ENCODE measurements around the gene FGD5. TPM values are rescaled to one million over a fixed set of nuclear protein-coding genes. Genes with fewer than 3 reads are reported as not detected.

FGD5 gene
- total RNA-seq, 3 donors from 2014 or later (not counting 1 experiment from before 2014, with no cell fraction given) = not detected

DNA sequence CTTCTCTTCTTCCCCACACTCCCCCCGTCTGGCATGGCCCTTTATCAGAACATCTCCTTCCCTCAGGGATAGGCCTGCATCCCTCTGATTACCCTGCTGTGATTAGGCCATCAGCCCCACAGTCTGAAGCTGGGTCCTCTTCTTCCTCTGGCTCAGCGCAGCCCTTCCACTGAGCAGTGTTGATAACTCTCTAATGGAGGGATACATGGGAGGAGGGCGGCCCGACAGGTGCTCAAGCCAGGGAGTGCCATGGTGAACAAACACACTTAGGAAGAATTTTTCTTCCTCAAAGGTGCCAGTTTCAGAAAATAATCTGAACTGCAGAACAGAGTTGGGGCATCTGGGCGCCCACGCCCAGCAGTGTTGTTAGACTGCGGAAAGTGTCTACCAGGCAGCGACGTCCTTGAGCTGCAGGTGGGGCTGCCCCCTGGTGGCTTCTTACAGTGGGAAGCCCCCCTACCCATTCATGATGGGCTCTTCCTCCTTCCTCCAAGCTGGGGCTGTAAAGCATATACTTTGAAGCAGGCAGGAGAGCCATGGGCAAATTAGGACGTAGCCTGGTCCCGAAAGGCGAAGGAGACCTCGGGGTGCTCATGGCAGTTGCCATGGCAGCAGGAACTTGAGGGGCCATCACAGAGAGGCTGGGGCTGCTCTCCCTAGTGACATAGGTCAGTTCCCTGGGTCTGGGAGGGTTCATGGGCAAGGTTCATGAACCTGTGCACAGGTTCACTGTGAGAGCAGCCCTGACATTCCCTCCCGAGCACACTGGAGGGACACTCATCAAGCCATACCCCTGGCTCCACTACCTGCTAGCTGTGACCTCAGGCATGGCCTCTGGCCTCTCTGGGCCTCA, 95.4 kb downstream of the FGD5 start:
- H3K27ac Mint-ChIP-seq = no peak overlapping the region
- DNase-seq (no peak), ATAC-seq (no peak)
- no peaks in the 10 kb centered on the region for H3K36me3 Mint-ChIP-seq
- H3K27me3 Mint-ChIP-seq (ENCODE audit: low read depth in 2 of 2) = peaks cover 6 to 12% of the 10 kb centered on the region in 2 donors
- WGBS (ENCODE audit: insufficient coverage) = 88% methylated on average over 14 of the region's 14 CpGs
- H3K4me3 Mint-ChIP-seq = no peak overlapping the region
- no peaks in the 10 kb centered on the region for H3K4me1 Mint-ChIP-seq
- Histone ChIP-seq H3K4me1 (ENCODE audit: control insufficient read depth, insufficient read depth, low read length) (no peaks in the 10 kb centered on the region), H3K9me3 (ENCODE audit: control insufficient read depth, insufficient read depth, low read length) (no peaks in the 10 kb centered on the region), H3K27ac (ENCODE audit: low read length) (no peak overlapping the region), H3K36me3 (ENCODE audit: control insufficient read depth, insufficient read depth, low read length) (no peaks in the 10 kb centered on the region), H3K27me3 (ENCODE audit: control insufficient read depth, insufficient read depth, low read length) (no peaks in the 10 kb centered on the region), H3K4me3 (ENCODE audit: low read length) (no peak overlapping the region)
- no peaks in the 10 kb centered on the region for H3K9me3 Mint-ChIP-seq
- TF ChIP-seq, protein P1, sequence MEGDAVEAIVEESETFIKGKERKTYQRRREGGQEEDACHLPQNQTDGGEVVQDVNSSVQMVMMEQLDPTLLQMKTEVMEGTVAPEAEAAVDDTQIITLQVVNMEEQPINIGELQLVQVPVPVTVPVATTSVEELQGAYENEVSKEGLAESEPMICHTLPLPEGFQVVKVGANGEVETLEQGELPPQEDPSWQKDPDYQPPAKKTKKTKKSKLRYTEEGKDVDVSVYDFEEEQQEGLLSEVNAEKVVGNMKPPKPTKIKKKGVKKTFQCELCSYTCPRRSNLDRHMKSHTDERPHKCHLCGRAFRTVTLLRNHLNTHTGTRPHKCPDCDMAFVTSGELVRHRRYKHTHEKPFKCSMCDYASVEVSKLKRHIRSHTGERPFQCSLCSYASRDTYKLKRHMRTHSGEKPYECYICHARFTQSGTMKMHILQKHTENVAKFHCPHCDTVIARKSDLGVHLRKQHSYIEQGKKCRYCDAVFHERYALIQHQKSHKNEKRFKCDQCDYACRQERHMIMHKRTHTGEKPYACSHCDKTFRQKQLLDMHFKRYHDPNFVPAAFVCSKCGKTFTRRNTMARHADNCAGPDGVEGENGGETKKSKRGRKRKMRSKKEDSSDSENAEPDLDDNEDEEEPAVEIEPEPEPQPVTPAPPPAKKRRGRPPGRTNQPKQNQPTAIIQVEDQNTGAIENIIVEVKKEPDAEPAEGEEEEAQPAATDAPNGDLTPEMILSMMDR (IDR thresholded peaks at IDR 0.05) = no peak
- intact Hi-C loops (cut with micrococcal nuclease) = no loop called here

DNA sequence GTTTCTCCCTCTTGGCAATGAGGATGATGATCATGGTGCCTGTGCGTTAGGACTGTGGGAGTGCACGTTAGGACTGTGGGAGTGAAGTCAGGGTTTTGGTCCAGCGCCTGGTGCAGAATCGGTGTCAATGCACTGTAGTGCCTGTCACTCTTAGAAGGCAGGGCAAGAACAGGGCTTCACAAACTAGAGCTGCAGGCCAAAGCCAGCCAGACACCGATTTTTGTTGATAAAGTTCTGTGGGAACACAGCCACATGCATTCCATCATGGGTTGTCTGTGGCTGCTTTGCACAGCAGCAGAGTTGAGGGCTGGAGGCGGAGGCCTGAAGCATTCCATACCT, 96.0 kb downstream of the FGD5 start:
- TF ChIP-seq, protein P1 (IDR thresholded peaks at IDR 0.05) = no peak
- Histone ChIP-seq H3K36me3 (ENCODE audit: control insufficient read depth, insufficient read depth, low read length) (no peaks in the 10 kb centered on the region), H3K27me3 (ENCODE audit: control insufficient read depth, insufficient read depth, low read length) (no peaks in the 10 kb centered on the region), H3K4me1 (ENCODE audit: control insufficient read depth, insufficient read depth, low read length) (no peaks in the 10 kb centered on the region), H3K9me3 (ENCODE audit: control insufficient read depth, insufficient read depth, low read length) (no peaks in the 10 kb centered on the region), H3K4me3 (ENCODE audit: low read length) (no peak overlapping the region), H3K27ac (ENCODE audit: low read length) (no peak overlapping the region)
- Mint-ChIP-seq H3K4me1 (no peaks in the 10 kb centered on the region), H3K4me3 (no peak overlapping the region), H3K27me3 (ENCODE audit: low read depth in 2 of 2) (peaks cover 6 to 12% of the 10 kb centered on the region in 2 donors), H3K36me3 (no peaks in the 10 kb centered on the region), H3K27ac (no peak overlapping the region), H3K9me3 (no peaks in the 10 kb centered on the region)
- no peak for ATAC-seq
- WGBS (ENCODE audit: insufficient coverage) = 86% methylated on average over 6 of the region's 6 CpGs
- DNase-seq = no peak
- intact Hi-C loops (cut with micrococcal nuclease) = no loop called here

DNA sequence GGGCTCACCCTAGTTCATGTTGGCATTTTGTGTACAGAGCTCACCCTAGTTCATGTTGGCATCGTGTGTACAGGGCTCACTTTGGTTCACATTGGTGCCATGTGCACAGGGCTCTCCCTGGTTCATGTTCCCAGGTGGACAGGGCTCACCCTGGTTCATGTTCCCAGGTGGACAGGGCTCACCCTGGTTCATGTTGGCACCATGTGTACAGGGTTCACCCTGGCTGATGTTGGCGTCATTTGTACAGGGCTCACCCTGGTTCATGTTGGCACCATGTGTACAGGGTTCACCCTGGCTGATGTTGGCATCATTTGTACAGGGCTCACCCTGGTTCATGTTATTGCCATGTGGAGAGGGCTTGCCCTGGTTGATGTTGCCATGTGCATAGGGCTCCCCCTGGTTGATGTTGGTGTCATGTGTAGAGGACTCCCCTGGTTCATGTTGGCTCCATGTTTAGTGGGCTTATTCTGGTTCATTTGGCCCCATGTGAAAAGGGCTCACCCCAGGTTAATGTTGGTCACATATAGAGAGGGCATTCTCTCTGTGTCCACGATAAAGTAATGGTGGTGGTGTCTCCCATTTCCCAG, 97.0 kb downstream of the FGD5 start:
- Histone ChIP-seq H3K4me1 (ENCODE audit: control insufficient read depth, insufficient read depth, low read length) (no peaks in the 10 kb centered on the region), H3K36me3 (ENCODE audit: control insufficient read depth, insufficient read depth, low read length) (no peaks in the 10 kb centered on the region), H3K27ac (ENCODE audit: low read length) (no peak overlapping the region), H3K4me3 (ENCODE audit: low read length) (no peak overlapping the region), H3K27me3 (ENCODE audit: control insufficient read depth, insufficient read depth, low read length) (no peaks in the 10 kb centered on the region), H3K9me3 (ENCODE audit: control insufficient read depth, insufficient read depth, low read length) (no peaks in the 10 kb centered on the region)
- H3K9me3 Mint-ChIP-seq = no peaks in the 10 kb centered on the region
- peaks cover 6 to 12% of the 10 kb centered on the region in 2 donors for H3K27me3 Mint-ChIP-seq (ENCODE audit: low read depth in 2 of 2)
- no peak overlapping the region for H3K27ac Mint-ChIP-seq
- H3K4me3 Mint-ChIP-seq = no peak overlapping the region
- H3K36me3 Mint-ChIP-seq = no peaks in the 10 kb centered on the region
- TF ChIP-seq, protein P1 (IDR thresholded peaks at IDR 0.05) = no peak
- ATAC-seq (peak in 2 of 3 donors; percentile 24 to 38), DNase-seq (peak in 1 of 2 donors; percentile 56)
- H3K4me1 Mint-ChIP-seq = peaks cover 0 to 3% of the 10 kb centered on the region in 2 donors
- intact Hi-C loops (cut with micrococcal nuclease) = no loop called here
- WGBS (ENCODE audit: insufficient coverage) = 86% methylated on average over 3 of the region's 3 CpGs

Data from natural killer cell (primary cell).